HCT116 (cell line): ENCODE results near the gene CBLB. TPM values are rescaled to one million over a fixed set of nuclear protein-coding genes. Genes with fewer than 3 reads are reported as not detected.

Experiments used
- ATAC-seq: fragments of 200-7000 bp; cut with Tn5 transposase; 2 replicates; pipeline ENCODE4 v1.9.1; 2020; ENCODE audit warnings: mild to moderate bottlenecking, moderate library complexity
- BruUV-seq: library from RNA; stranded (reverse); fragments of 400-500 nt; replicated peaks from 2 replicates; lab custom pipeline; 2021; lab: Mats Ljungman, UMichigan
- CTCF ChIA-PET: fragments of 300-600 bp; sonication (Branson Sonifier 250); formaldehyde crosslinking; loops from one replicate; lab custom pipeline; 2021; ENCODE audit warnings: antibody characterized with exemption; lab: Charles Lee
- POLR2A ChIA-PET: fragments of 300-600, 350-600 bp; sonication (Branson Sonifier 250); formaldehyde crosslinking; loops from one replicate; lab custom pipeline; 2021; ENCODE audit warnings: antibody characterized with exemption; lab: Charles Lee
- RAD21 ChIA-PET, 2 experiments: fragments of 300-600 bp; sonication (Branson Sonifier 250); formaldehyde crosslinking; loops; one replicate each; lab custom pipeline; 2023; ENCODE audit warnings: low total read pairs in 2 of 2; ENCODE audit not compliant: uncharacterized antibody in 2 of 2, unreplicated experiment in 2 of 2, low non-redundant PET in 1 of 2; lab: Charles Lee
- DNase-seq: peaks from one replicate; pipeline ENCODE4 v3.0.0-alpha.2; 2010; ENCODE audit warnings: low read depth, low spot score
- H2AFZ ChIP-seq: fragments of 200-600 bp; shearing (Covaris generic), sonication (generic); 2 replicates; pipeline ENCODE4 v1.6.1; 2017; ENCODE audit warnings: low read depth, mixed run types, mixed read lengths, antibody characterized with exemption, low read length; ENCODE audit not compliant: poor library complexity, severe bottlenecking
- H3K27ac ChIP-seq: 2 replicates; pipeline ENCODE4 v1.5.1; 2012; ENCODE audit warnings: low read depth, low read length
- H3K27me3 ChIP-seq: fragments of 200-600 bp; sonication (generic); 2 replicates; pipeline ENCODE4 v1.6.1; 2016; ENCODE audit warnings: mixed run types, low read length, mixed read lengths; ENCODE audit not compliant: insufficient read depth
- H3K36me3 ChIP-seq, 2 experiments: fragments of 200-500 bp in 1 of 2; fragments of 200-600 bp in 1 of 2; sonication (Bioruptor generic) in 1 of 2; sonication (generic) in 1 of 2; 2 replicates each; pipeline versions ENCODE4 v1.5.1 to v1.6.1; 2014 to 2016; ENCODE audit warnings: low read length in 2 of 2, inconsistent platforms in 1 of 2, mixed read lengths in 1 of 2, mixed run types in 1 of 2; ENCODE audit not compliant: insufficient read depth in 2 of 2, control insufficient read depth in 1 of 2
- H3K4me1 ChIP-seq, 2 experiments: fragments of 200-600 bp in 1 of 2; sonication (generic) in 1 of 2; 2 replicates each; pipeline versions ENCODE4 v1.5.1 to v1.6.1; 2012 to 2017; ENCODE audit warnings: low read length in 2 of 2, inconsistent platforms in 1 of 2, mild to moderate bottlenecking in 1 of 2, mixed read lengths in 1 of 2, mixed run types in 1 of 2, moderate library complexity in 1 of 2; ENCODE audit not compliant: insufficient read depth in 2 of 2, control insufficient read depth in 1 of 2
- H3K4me2 ChIP-seq: fragments of 200-600 bp; sonication (generic); 2 replicates; pipeline ENCODE4 v1.6.1; 2017; ENCODE audit warnings: mixed run types, low read length, mixed read lengths
- H3K4me3 ChIP-seq, 2 experiments: fragments of 200-600 bp in 1 of 2; sonication (generic) in 1 of 2; replicated peaks in 1 of 2; 2 replicates each; pipeline ENCODE4 v1.5.1; 2011 to 2016; ENCODE audit warnings: low read length in 2 of 2, control low read depth in 1 of 2, low read depth in 1 of 2, mild to moderate bottlenecking in 1 of 2, mixed read lengths in 1 of 2, mixed run types in 1 of 2
- H3K79me2 ChIP-seq: fragments of 200-600 bp; sonication (generic); 2 replicates; pipeline ENCODE4 v1.6.1; 2017; ENCODE audit warnings: mild to moderate bottlenecking, mixed run types, low read length, moderate library complexity, mixed read lengths; ENCODE audit not compliant: insufficient read depth
- H3K9ac ChIP-seq: fragments of 200-600 bp; sonication (generic); 2 replicates; pipeline ENCODE4 v1.6.1; 2016; ENCODE audit warnings: low read length, mixed read lengths
- H3K9me2 ChIP-seq: fragments of 200-600 bp; sonication (generic), shearing (Covaris generic); 2 replicates; pipeline ENCODE4 v1.6.1; 2017; ENCODE audit warnings: mixed run types, mild to moderate bottlenecking, moderate library complexity; ENCODE audit not compliant: insufficient read depth
- H3K9me3 ChIP-seq, 2 experiments: fragments of 200-500 bp in 1 of 2; fragments of 200-600 bp in 1 of 2; sonication (Bioruptor generic) in 1 of 2; sonication (generic) in 1 of 2; 2 replicates each; pipeline ENCODE4 v1.6.1; 2014 to 2017; ENCODE audit warnings: low read length in 2 of 2, mixed read lengths in 2 of 2, inconsistent platforms in 1 of 2, low read depth in 1 of 2, mild to moderate bottlenecking in 1 of 2, mixed run types in 1 of 2, moderate library complexity in 1 of 2; ENCODE audit not compliant: control insufficient read depth in 1 of 2, insufficient read depth in 1 of 2
- H4K20me1 ChIP-seq: fragments of 200-600 bp; sonication (generic), shearing (Covaris generic); 2 replicates; pipeline ENCODE4 v1.6.1; 2017; ENCODE audit warnings: mixed run types, mild to moderate bottlenecking, moderate library complexity; ENCODE audit not compliant: insufficient read depth
- CEBPB ChIP-seq: IDR thresholded peaks from 2 replicates; pipeline ENCODE4 v1.6.1; 2012; ENCODE audit warnings: low read depth
- EGR1 ChIP-seq: IDR thresholded peaks from 2 replicates; pipeline ENCODE4 v1.6.1; 2012; ENCODE audit warnings: low read depth
- ELF1 ChIP-seq: IDR thresholded peaks from 2 replicates; pipeline ENCODE4 v1.6.1; 2012; ENCODE audit warnings: low read depth, borderline replicate concordance
- EZH2 ChIP-seq: fragments of 200-600 bp; sonication (generic); IDR thresholded peaks from 2 replicates; pipeline ENCODE4 v1.6.1; 2017; ENCODE audit warnings: antibody characterized with exemption, mixed run types
- EZH2phosphoT487 ChIP-seq: fragments of 200-600 bp; IDR thresholded peaks from 2 replicates; pipeline ENCODE4 v1.6.1; 2018; ENCODE audit warnings: antibody characterized with exemption, borderline replicate concordance
- FOSL1 ChIP-seq: IDR thresholded peaks from 2 replicates; pipeline ENCODE4 v1.6.1; 2012; ENCODE audit warnings: low read depth
- JUND ChIP-seq: IDR thresholded peaks from 2 replicates; pipeline ENCODE4 v1.6.1; 2012
- POLR2AphosphoS5 ChIP-seq: IDR thresholded peaks from 2 replicates; pipeline ENCODE4 v1.6.1; 2011; ENCODE audit warnings: mild to moderate bottlenecking, low read depth, low read length, moderate library complexity
- RAD21 ChIP-seq: IDR thresholded peaks from 2 replicates; pipeline ENCODE4 v1.6.1; 2012; ENCODE audit warnings: low read depth, mild to moderate bottlenecking
- SIN3A ChIP-seq: IDR thresholded peaks from 2 replicates; pipeline ENCODE4 v1.6.1; 2012; ENCODE audit warnings: low read depth
- SP1 ChIP-seq: IDR thresholded peaks from 2 replicates; pipeline ENCODE4 v1.6.1; 2012; ENCODE audit warnings: low read depth
- SRF ChIP-seq: IDR thresholded peaks from 2 replicates; pipeline ENCODE4 v1.6.1; 2012; ENCODE audit warnings: low read depth
- TCF7L2 ChIP-seq: IDR thresholded peaks from 2 replicates; pipeline ENCODE4 v1.7.0; 2011; ENCODE audit warnings: borderline replicate concordance, inconsistent platforms; ENCODE audit not compliant: insufficient read depth, insufficient read length; ENCODE audit errors: extremely low read depth
- ZFX ChIP-seq: fragments of 450-650 bp; IDR thresholded peaks from 2 replicates; pipeline ENCODE4 v1.6.1; 2017
- intact Hi-C: fragments of 100-400 bp; cut with micrococcal nuclease; formaldehyde crosslinking; loops from 2 replicates; pipeline ENCODE4 v1.10.0; 2022
- total RNA-seq: library from RNA; stranded (reverse); gene quantifications from one replicate; pipeline ENCODE4 v1.2.1, GENCODE V29; 2021; ENCODE audit not compliant: unreplicated experiment
- TF ChIP-seq, protein P1 (sequence below), 3 experiments: fragments of 200-600 bp in 1 of 3; sonication (generic) in 1 of 3; IDR thresholded peaks in 2 of 3; conservative IDR thresholded peaks in 1 of 3; 2 replicates each; pipeline ENCODE4 v1.5.1; 2012 to 2017; ENCODE audit warnings: low read depth in 2 of 3, low read length in 2 of 3, antibody characterized with exemption in 1 of 3, borderline replicate concordance in 1 of 3, control low read depth in 1 of 3, mild to moderate bottlenecking in 1 of 3, mixed read lengths in 1 of 3, mixed run types in 1 of 3, moderate library complexity in 1 of 3; ENCODE audit not compliant: insufficient read depth in 1 of 3
- TF ChIP-seq, protein P2 (sequence below): IDR thresholded peaks from 2 replicates; pipeline ENCODE4 v1.6.1; 2012
- TF ChIP-seq, protein P3 (sequence below): IDR thresholded peaks from 2 replicates; pipeline ENCODE4 v1.6.1; 2011; ENCODE audit warnings: mild to moderate bottlenecking, low read length, moderate library complexity; ENCODE audit not compliant: insufficient replicate concordance; ENCODE audit errors: extremely low read depth
- TF ChIP-seq, protein P4 (sequence below): IDR thresholded peaks from 2 replicates; pipeline ENCODE4 v1.6.1; 2012; ENCODE audit warnings: low read depth
- TF ChIP-seq, protein P5 (sequence below): IDR thresholded peaks from 2 replicates; pipeline ENCODE4 v1.6.1; 2012

Gene CBLB
- total RNA-seq, 1 experiment from 2014 or later = 10.4 TPM

DNA sequence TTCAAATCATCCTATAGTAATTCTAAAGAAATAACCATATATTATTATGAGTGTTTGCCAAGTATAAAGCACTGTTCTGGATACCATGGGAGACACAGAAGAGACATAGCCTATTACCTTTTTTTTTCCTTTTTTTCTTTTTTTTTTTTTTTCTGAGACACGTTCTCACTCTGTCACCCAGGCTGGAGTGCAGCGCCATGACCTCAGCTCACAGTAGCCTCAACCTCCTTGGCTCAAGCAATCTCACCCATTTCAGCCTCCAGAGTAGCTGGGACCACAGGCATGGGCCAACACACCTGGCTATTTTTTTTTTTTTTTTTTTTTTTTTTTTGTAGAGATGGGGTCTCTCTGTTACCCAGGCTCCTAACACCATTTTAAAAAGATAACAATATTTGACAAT is 30.9 kb downstream of the CBLB start:
- POLR2A ChIA-PET = no interaction called here
- no peak for DNase-seq
- intact Hi-C loops = no loop called here

More for the DNA sequence above, 30.9 kb downstream of the CBLB start:
- Histone ChIP-seq H3K9ac (no peak overlapping the region), H3K79me2 (no peaks in the 10 kb centered on the region), H3K27ac (no peak overlapping the region), H3K9me2 (no peaks in the 10 kb centered on the region), H3K9me3 (no peaks in the 10 kb centered on the region), H3K36me3 (no peaks in the 10 kb centered on the region), H3K27me3 (no peaks in the 10 kb centered on the region), H3K4me2 (no peak overlapping the region), H2AFZ (no peak overlapping the region), H3K4me3 (no peak overlapping the region), H3K4me1 (0 out of 4 replicates have a peak, but pooled peaks cover 0 to 3% of the 10 kb centered on the region in 2 experiments), H4K20me1 (no peaks in the 10 kb centered on the region)
- TF ChIP-seq SP1 (no peak), SIN3A (no peak), POLR2AphosphoS5 (no peak), TCF7L2 (no peak), RAD21 (no peak), FOSL1 (no peak), ZFX (no peak), ELF1 (no peak), EGR1 (no peak), SRF (no peak), CEBPB (no peak), JUND (no peak), EZH2phosphoT487 (no peak), EZH2 (no peak)
- TF ChIP-seq, protein P1, sequence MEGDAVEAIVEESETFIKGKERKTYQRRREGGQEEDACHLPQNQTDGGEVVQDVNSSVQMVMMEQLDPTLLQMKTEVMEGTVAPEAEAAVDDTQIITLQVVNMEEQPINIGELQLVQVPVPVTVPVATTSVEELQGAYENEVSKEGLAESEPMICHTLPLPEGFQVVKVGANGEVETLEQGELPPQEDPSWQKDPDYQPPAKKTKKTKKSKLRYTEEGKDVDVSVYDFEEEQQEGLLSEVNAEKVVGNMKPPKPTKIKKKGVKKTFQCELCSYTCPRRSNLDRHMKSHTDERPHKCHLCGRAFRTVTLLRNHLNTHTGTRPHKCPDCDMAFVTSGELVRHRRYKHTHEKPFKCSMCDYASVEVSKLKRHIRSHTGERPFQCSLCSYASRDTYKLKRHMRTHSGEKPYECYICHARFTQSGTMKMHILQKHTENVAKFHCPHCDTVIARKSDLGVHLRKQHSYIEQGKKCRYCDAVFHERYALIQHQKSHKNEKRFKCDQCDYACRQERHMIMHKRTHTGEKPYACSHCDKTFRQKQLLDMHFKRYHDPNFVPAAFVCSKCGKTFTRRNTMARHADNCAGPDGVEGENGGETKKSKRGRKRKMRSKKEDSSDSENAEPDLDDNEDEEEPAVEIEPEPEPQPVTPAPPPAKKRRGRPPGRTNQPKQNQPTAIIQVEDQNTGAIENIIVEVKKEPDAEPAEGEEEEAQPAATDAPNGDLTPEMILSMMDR (IDR thresholded peaks at IDR 0.05 in 2 of 3, conservative IDR thresholded peaks at IDR 0.05 in 1 of 3; ENCODE audit: borderline replicate concordance in 1 of 3, insufficient read depth in 1 of 3, low read depth in 2 of 3, low read length in 2 of 3) = no peak
- TF ChIP-seq, protein P2, sequence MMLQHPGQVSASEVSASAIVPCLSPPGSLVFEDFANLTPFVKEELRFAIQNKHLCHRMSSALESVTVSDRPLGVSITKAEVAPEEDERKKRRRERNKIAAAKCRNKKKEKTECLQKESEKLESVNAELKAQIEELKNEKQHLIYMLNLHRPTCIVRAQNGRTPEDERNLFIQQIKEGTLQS = no peak
- TF ChIP-seq, protein P3, sequence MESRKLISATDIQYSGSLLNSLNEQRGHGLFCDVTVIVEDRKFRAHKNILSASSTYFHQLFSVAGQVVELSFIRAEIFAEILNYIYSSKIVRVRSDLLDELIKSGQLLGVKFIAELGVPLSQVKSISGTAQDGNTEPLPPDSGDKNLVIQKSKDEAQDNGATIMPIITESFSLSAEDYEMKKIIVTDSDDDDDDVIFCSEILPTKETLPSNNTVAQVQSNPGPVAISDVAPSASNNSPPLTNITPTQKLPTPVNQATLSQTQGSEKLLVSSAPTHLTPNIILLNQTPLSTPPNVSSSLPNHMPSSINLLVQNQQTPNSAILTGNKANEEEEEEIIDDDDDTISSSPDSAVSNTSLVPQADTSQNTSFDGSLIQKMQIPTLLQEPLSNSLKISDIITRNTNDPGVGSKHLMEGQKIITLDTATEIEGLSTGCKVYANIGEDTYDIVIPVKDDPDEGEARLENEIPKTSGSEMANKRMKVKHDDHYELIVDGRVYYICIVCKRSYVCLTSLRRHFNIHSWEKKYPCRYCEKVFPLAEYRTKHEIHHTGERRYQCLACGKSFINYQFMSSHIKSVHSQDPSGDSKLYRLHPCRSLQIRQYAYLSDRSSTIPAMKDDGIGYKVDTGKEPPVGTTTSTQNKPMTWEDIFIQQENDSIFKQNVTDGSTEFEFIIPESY = no peak
- TF ChIP-seq, protein P4, sequence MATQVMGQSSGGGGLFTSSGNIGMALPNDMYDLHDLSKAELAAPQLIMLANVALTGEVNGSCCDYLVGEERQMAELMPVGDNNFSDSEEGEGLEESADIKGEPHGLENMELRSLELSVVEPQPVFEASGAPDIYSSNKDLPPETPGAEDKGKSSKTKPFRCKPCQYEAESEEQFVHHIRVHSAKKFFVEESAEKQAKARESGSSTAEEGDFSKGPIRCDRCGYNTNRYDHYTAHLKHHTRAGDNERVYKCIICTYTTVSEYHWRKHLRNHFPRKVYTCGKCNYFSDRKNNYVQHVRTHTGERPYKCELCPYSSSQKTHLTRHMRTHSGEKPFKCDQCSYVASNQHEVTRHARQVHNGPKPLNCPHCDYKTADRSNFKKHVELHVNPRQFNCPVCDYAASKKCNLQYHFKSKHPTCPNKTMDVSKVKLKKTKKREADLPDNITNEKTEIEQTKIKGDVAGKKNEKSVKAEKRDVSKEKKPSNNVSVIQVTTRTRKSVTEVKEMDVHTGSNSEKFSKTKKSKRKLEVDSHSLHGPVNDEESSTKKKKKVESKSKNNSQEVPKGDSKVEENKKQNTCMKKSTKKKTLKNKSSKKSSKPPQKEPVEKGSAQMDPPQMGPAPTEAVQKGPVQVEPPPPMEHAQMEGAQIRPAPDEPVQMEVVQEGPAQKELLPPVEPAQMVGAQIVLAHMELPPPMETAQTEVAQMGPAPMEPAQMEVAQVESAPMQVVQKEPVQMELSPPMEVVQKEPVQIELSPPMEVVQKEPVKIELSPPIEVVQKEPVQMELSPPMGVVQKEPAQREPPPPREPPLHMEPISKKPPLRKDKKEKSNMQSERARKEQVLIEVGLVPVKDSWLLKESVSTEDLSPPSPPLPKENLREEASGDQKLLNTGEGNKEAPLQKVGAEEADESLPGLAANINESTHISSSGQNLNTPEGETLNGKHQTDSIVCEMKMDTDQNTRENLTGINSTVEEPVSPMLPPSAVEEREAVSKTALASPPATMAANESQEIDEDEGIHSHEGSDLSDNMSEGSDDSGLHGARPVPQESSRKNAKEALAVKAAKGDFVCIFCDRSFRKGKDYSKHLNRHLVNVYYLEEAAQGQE = no peak
- TF ChIP-seq, protein P5, sequence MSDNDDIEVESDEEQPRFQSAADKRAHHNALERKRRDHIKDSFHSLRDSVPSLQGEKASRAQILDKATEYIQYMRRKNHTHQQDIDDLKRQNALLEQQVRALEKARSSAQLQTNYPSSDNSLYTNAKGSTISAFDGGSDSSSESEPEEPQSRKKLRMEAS = no peak
- RAD21 ChIA-PET = no interaction called here
- no peak for ATAC-seq
- no TSS peak for BruUV-seq
- CTCF ChIA-PET = no interaction called here
